Stimulated activated CD8-positive, alpha-beta memory T cell treated with anti-CD3 and anti-CD28 coated beads, Interleukin-7, amount 100 ng/mL, for 48 hours (primary cell): Measurements from ENCODE around the gene LRIG1.

Source experiments
- DNase-seq, 2 donors: peaks; one replicate each; pipeline ENCODE4 v3.0.0-alpha.2; 2020; ENCODE audit warnings: low read depth in 1 of 2; ENCODE audit errors: extremely low read depth in 1 of 2

Gene LRIG1

DNA sequence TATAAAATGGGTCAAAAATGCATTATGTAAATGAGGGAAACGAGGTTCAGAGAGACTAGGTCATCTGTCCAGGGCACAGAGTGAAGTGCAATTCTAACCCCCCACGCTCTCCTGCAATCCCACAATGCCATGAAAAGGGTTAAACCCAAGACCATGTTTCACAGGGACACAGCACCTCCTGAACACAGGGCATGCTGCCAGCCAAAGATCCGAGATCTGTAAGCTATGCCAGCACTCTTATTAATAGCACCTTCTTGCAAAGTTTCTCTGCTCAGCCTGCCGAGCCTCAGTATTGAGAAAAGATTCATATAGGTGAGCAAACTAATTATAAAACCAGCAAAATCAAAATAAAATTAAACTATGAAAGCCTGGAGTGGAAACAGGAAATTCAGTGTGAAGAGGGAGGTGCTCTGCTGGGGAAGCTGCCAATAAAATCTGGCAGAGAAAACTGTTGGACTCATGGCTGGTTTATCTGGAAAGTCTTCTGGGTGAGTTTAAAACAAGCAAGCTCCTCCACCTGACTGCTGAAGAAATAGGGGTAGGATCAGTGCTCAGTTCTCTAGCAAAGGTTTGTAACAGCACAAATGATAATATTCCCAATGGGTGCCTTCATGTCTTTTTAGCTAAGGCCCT, 50.3 kb downstream of the LRIG1 start:
- no peak for DNase-seq

DNA sequence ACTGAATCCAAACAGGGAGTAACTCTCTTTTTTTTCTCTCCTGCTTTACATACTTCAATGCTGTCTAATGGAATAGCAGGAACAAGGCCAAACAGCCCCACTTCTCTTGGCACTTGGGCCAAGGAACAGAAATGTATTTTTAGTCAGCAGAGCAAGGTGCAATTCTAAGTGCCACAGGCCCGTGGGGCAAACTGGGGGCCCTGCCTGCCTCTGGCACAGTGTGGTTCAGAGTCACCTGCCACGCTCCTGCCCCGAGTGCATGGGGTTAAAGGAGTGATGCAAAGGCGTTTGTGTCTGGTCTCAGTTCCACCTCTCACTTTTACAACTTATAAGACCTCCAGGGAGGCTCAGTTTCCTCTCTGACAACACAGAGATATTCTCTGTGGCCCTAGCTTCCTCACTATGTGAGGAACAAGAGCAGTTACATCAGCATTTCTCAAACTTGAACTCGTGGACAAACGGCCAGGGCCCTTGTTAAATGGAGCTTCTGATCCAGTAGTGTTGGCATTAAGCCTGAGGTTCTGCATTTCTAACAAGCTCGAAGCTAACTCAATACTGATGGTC, 51.3 kb downstream of the LRIG1 start:
- DNase-seq, result no peak

DNA sequence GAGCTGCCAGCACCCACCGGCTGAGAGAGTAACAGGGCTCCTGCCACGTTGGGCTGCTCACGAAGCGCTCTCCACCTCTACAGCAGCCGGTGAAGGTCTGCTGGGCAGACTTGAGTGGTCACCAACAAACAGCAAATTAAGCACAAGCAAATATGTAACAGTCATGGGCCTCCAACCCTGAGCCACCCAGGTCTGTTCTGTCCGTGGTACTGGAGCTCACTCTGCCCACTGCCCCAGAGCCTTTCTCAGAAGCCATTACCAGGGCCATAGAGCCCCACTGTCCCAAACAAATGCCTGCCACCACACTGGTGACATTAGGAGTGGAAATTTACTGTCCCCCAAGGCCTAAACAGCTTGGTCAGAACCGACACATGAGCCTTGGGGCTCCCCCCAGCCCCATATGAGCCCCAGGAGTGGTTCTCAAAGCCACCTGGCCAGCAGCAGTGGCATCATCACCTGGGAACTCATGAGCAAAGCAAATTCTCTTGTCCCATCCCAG, 56.6 kb downstream of the LRIG1 start:
- no peak for DNase-seq

GRCh38 chr3:66443118-66443803, 57.6 kb downstream of the LRIG1 start:
- no peak for DNase-seq

GRCh38 chr3:66442254-66443117, 58.3 kb downstream of the LRIG1 start:
- no peak for DNase-seq

- no peak for DNase-seq
Measured at GRCh38 chr3:66441692-66442091, 59.1 kb downstream of the LRIG1 start.

DNA sequence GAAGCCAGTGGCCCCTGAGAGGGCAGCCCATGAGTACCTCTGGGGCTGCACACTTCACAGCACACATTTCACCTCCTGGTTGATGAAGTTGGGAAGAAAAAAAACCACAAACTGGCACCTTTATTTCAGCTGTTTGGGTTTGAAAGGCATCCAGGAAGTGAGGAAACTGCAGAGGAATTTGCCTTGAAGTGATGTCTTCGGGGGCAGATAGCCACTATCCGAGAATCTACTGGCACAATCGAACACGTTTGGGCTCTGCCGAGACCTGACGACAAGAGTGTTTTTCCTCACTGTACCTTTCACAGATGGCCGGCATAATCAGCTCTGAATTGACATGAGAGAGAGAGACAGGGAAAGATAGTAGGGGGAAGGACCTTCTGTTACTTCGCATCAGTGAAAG, 59.7 kb downstream of the LRIG1 start:
- no peak for DNase-seq

DNA sequence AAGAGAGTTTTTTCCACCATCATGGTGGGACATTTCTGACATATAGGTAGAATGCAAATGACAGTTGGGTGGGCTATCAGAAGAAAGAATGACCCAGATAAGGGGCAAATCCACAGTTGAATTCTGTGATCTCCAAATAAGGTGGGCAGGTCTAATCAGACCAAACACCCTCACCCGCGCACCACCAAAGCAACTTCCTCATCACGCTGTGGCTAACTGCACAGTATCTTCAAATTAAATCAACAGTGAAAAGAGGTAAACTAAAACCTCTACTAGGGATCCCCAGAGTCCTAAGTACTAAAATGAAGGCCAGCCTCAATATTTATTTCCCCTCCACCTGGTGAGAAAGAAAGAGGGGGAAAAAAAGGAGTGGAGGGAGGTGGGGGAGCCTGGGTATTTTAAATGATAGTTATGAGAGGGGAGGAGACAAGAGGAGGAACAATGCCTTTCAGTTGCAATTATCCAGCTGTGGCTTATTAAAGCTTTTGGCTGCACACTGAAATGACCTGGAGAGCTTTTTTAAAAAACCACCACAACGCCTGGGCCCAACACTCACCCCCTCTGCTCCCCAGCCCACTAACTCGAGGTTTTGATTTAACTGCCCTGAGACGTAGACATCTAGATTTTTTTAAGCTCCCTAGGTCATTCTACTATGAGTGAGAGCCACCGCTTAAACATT, 61.0 kb downstream of the LRIG1 start:
- DNase-seq, result no peak

- DNase-seq, result no peak
Measured at GRCh38 chr3:66438046-66438445, 62.8 kb downstream of the LRIG1 start.

DNA sequence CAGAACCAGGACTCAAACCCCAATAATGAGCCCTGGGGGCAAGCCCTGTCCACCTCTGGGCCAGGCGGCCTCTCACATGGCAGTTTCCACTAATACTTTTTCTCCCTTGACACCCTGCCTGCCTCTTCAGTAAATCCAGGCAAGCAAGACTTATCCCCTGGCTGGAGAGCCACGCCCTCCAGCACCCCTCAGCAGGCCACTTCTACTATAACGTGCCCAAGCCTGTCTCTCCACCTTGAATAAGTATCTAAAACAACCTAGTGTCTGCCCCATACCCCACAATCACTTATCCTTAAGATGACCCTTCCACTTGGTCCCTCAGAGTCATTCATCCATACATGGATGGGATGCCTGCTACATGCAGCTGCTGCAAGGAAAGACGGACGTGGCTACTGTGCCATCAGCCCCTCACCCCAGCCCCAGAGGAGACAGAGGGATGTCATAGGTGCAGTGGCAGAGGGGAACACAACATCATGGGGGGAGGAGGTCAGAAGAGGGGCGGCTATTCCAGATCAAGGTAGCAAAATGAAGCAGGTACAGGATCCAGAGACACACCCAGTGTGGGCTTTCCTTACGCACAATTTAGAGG, 63.4 kb downstream of the LRIG1 start:
- no peak for DNase-seq

- DNase-seq, result no peak
Measured at GRCh38 chr3:66435989-66436388, 64.8 kb downstream of the LRIG1 start.

DNA sequence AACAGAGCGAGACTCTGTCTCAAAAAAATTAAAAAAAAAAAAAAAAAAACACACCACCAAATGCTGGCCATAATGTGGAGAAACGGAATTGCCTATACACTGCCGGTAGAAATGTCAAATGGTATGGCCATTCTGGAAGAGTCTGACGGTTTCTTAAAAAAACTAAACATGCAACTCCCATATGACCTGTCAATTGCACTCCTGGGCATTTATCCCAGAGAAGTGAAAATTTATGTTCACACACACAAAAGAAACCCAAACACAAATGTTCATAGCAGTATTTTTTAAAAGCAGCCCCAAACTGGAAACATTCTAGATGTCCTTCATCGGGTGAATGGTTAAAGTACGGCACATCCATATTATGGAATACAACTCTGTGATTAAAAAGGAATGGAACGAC, 66.1 kb downstream of the LRIG1 start:
- DNase-seq, result no peak

GRCh38 chr3:66433522-66433782, 67.4 kb downstream of the LRIG1 start:
- no peak for DNase-seq

DNA sequence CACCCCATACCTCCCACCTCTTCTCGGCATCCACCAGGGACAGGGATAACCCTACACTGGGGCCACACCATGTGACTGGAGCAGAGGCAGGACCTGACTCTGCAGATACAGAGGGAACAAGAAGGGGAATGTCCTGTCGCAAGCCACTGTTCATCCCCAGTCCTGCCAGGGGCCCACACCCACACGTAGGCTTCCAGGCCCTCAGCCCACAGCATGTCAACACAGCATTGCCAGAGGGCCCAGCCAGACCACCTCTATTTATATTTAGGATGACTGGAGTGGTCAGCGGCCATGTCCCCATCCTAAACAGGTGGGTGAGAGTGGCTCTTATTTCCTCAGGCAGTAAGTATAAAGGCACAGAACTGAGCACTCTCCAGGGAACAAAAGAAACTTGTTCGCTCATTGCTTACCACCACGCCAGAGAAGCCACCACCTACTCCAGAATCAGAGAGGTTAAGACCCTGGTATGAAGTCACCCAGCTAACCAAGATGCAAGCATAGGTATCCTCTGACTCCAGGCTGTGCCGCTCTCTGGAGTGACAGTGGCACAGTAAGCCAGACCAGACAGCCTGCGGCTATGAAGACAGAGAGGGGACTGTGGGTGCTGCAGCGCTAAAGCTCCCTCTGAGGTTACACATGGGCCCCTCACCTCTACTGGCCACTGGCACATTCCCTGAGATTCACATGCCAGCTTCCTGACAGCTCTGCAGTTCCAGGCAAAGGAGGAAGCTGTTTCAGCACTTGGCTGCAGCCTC, 67.9 kb downstream of the LRIG1 start:
- DNase-seq, result no peak

- DNase-seq, result no peak
Measured at GRCh38 chr3:66432041-66432766, 68.6 kb downstream of the LRIG1 start.

DNA sequence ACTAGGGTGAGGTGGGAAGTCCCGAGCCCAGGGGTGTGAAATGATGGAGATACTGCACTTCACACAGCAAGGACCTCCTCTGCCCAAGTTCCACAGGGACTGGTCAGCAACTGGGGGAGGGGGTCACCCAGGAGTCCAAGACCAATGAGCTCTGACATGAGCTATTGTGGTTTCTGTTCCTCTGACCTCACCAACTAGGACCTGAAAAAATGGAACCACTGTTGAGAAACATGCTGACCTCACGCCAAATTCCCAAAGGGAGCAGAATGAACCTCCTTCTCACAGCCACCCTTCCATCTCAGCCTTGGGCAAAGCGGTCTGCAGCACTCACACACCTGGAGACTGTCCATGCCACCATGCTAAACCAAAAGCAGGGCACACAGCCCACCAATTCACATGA, 69.3 kb downstream of the LRIG1 start:
- DNase-seq, result no peak

GRCh38 chr3:66430876-66431275, 69.9 kb downstream of the LRIG1 start:
- no peak for DNase-seq

GRCh38 chr3:66428733-66429132, 72.1 kb downstream of the LRIG1 start:
- DNase-seq, result no peak

GRCh38 chr3:66427951-66428474, 72.8 kb downstream of the LRIG1 start:
- DNase-seq, result no peak
